MCF 10A (cell line): ENCODE results near the gene COX6A2. TPM values are rescaled to one million over a fixed set of nuclear protein-coding genes. Genes with fewer than 3 reads are reported as not detected.

ENCODE experiments used
- BruUV-seq: library from RNA; stranded (reverse); fragments of 400-500 nt; replicated peaks from 2 replicates; lab custom pipeline; 2021; lab: Mats Ljungman, UMichigan
- CTCF ChIA-PET: fragments of 300-600 bp; sonication (Branson Sonifier 250); formaldehyde crosslinking; extraction: SDS; loops from one replicate; lab custom pipeline; 2021; ENCODE audit warnings: antibody characterized with exemption, inconsistent platforms; lab: Yijun Ruan, JAX
- POLR2A ChIA-PET: fragments of 300-600, 350-650 bp; sonication (Branson Sonifier 250); formaldehyde crosslinking; extraction: SDS; loops from one replicate; lab custom pipeline; 2020; ENCODE audit warnings: antibody characterized with exemption, inconsistent platforms; lab: Yijun Ruan, JAX
- DNase-seq: peaks from one replicate; pipeline ENCODE4 v3.0.0-alpha.2; 2018; ENCODE audit not compliant: unreplicated experiment
- H3K27ac Mint-ChIP-seq: one replicate; pipeline ENCODE4 v1.8.0; 2022; ENCODE audit warnings: mild to moderate bottlenecking, low read depth, mixed read lengths; ENCODE audit not compliant: unreplicated experiment
- H3K27me3 Mint-ChIP-seq: one replicate; pipeline ENCODE4 v1.8.0; 2022; ENCODE audit warnings: mixed read lengths; ENCODE audit not compliant: insufficient read depth, unreplicated experiment
- H3K36me3 Mint-ChIP-seq: one replicate; pipeline ENCODE4 v1.8.0; 2022; ENCODE audit warnings: mild to moderate bottlenecking, moderate library complexity, mixed read lengths; ENCODE audit not compliant: insufficient read depth, unreplicated experiment
- H3K4me1 Mint-ChIP-seq: one replicate; pipeline ENCODE4 v1.8.0; 2022; ENCODE audit warnings: mixed read lengths; ENCODE audit not compliant: insufficient read depth, unreplicated experiment
- H3K4me3 Mint-ChIP-seq: one replicate; pipeline ENCODE4 v1.8.0; 2022; ENCODE audit warnings: mild to moderate bottlenecking, moderate library complexity, mixed read lengths; ENCODE audit not compliant: unreplicated experiment
- H3K9me3 Mint-ChIP-seq: one replicate; pipeline ENCODE4 v1.8.0; 2022; ENCODE audit warnings: mixed read lengths; ENCODE audit not compliant: unreplicated experiment
- intact Hi-C: fragments of 100-400 bp; cut with micrococcal nuclease; formaldehyde crosslinking; loops from 2 replicates; pipeline ENCODE4 v1.14.1; 2022
- total RNA-seq: library from RNA; stranded (reverse); gene quantifications from 2 replicates; pipeline ENCODE4 v1.2.3, GENCODE V29; 2022
- TF ChIP-seq, protein P1 (sequence below): fragments of 200-600 bp; IDR thresholded peaks from one replicate; pipeline ENCODE4 v1.8.0; 2022; ENCODE audit warnings: antibody characterized with exemption, mild to moderate bottlenecking; ENCODE audit not compliant: unreplicated experiment

Gene COX6A2
- total RNA-seq, 1 experiment from 2014 or later: not detected

DNA sequence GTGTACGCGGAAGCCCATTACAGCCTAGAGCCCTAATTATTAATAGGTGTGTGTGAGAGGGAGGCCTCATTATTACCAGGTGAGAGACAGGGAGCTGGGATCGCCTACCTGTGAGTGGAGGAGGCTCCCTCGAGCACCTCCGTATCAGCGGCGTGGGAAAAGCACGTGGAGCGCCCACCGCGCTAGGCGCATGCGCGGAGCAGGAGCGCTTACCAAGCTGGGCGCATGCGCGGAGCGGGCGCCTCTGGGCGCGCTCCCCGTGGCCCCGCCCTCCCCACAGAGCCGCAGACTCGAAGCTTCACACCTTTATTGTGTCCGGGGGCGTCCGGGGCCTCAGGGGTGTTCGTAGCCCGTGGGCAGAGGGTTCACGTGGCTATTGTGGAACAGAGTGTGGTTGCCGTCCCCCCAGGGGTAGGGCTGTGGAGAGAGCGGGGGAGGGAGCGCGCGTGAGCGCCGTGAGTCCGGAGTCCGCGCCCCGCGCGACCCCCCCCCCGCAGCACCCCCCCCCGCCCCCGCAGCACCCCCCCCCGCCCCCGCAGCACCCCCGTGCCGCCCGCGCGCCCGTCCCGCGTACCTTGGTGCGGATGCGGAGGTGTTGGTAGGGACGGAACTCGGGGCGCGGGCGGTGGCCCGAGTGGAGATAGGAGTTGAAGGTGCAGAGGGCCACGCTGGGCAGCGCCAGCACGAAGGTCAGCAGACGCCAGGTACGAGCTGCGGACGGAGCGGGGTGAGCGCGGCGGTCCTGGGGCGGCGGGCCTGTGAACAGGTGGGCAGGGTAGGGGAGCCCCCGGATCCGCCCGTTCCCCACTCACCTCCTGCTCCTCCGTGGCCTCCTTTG, 500 bp downstream of the COX6A2 start:
- Mint-ChIP-seq H3K4me1 (no peaks in the 10 kb centered on the region), H3K27ac (no peak overlapping the region), H3K9me3 (no peaks in the 10 kb centered on the region), H3K36me3 (peaks cover 7% of the 10 kb centered on the region), H3K4me3 (no peak overlapping the region), H3K27me3 (no peaks in the 10 kb centered on the region)
- TF ChIP-seq, protein P1, sequence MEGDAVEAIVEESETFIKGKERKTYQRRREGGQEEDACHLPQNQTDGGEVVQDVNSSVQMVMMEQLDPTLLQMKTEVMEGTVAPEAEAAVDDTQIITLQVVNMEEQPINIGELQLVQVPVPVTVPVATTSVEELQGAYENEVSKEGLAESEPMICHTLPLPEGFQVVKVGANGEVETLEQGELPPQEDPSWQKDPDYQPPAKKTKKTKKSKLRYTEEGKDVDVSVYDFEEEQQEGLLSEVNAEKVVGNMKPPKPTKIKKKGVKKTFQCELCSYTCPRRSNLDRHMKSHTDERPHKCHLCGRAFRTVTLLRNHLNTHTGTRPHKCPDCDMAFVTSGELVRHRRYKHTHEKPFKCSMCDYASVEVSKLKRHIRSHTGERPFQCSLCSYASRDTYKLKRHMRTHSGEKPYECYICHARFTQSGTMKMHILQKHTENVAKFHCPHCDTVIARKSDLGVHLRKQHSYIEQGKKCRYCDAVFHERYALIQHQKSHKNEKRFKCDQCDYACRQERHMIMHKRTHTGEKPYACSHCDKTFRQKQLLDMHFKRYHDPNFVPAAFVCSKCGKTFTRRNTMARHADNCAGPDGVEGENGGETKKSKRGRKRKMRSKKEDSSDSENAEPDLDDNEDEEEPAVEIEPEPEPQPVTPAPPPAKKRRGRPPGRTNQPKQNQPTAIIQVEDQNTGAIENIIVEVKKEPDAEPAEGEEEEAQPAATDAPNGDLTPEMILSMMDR: no peak
- BruUV-seq: no TSS peak
- DNase-seq: no peak
- CTCF ChIA-PET: interaction anchor here (0.9 kb wide), 1 partner anchor 267 kb away, joined by 3 read pairs; no protein-coding TSS in a partner anchor
- POLR2A ChIA-PET: interaction anchor here (1.2 kb wide), 1 partner anchor 40 kb away, joined by 3 read pairs; no protein-coding TSS in a partner anchor
- intact Hi-C loops: no loop called here

DNA sequence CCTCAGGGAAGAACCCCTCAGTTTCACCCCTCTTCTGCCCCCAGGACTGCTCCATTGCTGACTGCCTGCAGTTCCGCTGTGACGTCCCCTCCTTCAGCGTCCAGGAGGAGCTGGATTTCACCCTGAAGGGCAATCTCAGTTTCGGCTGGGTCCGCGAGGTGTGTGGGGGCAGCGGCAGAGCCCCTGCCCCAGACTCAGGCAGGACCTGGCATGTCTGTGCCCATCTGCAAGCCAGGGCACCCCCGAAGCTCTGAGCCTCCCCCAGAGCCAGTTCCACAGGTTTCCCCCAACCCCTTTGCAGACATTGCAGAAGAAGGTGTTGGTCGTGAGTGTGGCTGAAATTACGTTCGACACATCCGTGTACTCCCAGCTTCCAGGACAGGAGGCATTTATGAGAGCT, 4.4 kb downstream of the COX6A2 start:
- intact Hi-C loops: no loop called here
- Mint-ChIP-seq H3K4me1 (no peaks in the 10 kb centered on the region), H3K27me3 (no peaks in the 10 kb centered on the region), H3K27ac (no peak overlapping the region), H3K9me3 (no peaks in the 10 kb centered on the region), H3K4me3 (no peak overlapping the region), H3K36me3 (peaks cover 7% of the 10 kb centered on the region)
- no peak for DNase-seq
- TF ChIP-seq, protein P1: no peak
- BruUV-seq: no TSS peak
- ChIA-PET POLR2A (no interaction called here), CTCF (interaction anchor here (0.7 kb wide), 1 partner anchor 104 kb away, joined by 3 read pairs; the partner anchor contains the start of gene AHSP)

DNA sequence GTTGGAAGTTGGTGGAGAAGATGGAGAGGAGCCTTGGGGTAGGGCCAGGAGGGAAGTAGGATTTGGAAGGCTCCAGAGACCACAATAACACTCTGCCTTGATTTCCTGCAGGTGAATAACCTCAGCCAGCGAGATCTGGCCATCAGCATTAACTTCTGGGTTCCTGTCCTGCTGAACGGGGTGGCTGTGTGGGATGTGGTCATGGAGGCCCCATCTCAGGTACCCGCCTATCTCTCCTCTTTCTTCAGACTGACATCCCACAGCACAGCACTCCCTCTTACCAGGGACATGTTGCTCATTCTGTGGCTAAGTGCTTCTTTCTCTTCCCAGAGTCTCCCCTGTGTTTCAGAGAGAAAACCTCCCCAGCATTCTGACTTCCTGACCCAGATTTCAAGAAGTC, 4.9 kb downstream of the COX6A2 start:
- TF ChIP-seq, protein P1: no peak
- ChIA-PET CTCF (no interaction called here), POLR2A (no interaction called here)
- peaks cover 7% of the 10 kb centered on the region for H3K36me3 Mint-ChIP-seq
- BruUV-seq: no TSS peak
- H3K4me1 Mint-ChIP-seq: no peaks in the 10 kb centered on the region
- H3K27me3 Mint-ChIP-seq: no peaks in the 10 kb centered on the region
- H3K4me3 Mint-ChIP-seq: no peak overlapping the region
- no peak for DNase-seq
- intact Hi-C loops: no loop called here
- no peaks in the 10 kb centered on the region for H3K9me3 Mint-ChIP-seq
- no peak overlapping the region for H3K27ac Mint-ChIP-seq

DNA sequence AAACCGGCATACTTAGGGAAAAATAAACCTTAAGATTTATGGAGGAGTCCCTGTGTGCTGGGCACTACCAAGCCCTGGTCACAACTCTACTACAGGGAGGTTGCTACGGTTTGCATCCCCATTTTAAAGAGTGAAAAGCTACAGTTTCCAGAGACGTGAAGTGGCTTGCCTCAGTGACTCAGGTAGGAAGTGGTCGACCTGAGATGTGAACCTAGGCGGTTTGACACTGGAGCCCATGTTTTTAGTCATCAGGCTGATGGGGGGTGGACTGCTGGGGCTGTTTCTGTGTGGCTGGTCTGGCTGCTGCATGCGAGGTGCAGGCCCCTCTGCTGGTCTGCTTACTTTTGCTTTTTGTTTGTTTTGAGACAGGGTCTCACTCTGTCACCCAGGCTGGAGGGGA, 6.6 kb downstream of the COX6A2 start:
- TF ChIP-seq, protein P1: no peak
- Mint-ChIP-seq H3K27me3 (no peaks in the 10 kb centered on the region), H3K36me3 (peaks cover 7% of the 10 kb centered on the region), H3K4me1 (no peaks in the 10 kb centered on the region), H3K9me3 (no peaks in the 10 kb centered on the region), H3K4me3 (no peak overlapping the region), H3K27ac (no peak overlapping the region)
- intact Hi-C loops: no loop called here
- POLR2A ChIA-PET: no interaction called here
- no TSS peak for BruUV-seq
- CTCF ChIA-PET: interaction anchor here (0.6 kb wide), 1 partner anchor 1130 kb away, joined by 3 read pairs; no protein-coding TSS in a partner anchor
- no peak for DNase-seq
